GM12872 (cell line): ENCODE data around the gene PPP1R36.

Source experiments
- CTCF ChIP-seq: IDR thresholded peaks from 3 replicates; pipeline ENCODE4 v1.5.1; 2011; ENCODE audit warnings: low read depth, mild to moderate bottlenecking, low read length, moderate library complexity; ENCODE audit not compliant: insufficient read depth

The PPP1R36 gene

DNA sequence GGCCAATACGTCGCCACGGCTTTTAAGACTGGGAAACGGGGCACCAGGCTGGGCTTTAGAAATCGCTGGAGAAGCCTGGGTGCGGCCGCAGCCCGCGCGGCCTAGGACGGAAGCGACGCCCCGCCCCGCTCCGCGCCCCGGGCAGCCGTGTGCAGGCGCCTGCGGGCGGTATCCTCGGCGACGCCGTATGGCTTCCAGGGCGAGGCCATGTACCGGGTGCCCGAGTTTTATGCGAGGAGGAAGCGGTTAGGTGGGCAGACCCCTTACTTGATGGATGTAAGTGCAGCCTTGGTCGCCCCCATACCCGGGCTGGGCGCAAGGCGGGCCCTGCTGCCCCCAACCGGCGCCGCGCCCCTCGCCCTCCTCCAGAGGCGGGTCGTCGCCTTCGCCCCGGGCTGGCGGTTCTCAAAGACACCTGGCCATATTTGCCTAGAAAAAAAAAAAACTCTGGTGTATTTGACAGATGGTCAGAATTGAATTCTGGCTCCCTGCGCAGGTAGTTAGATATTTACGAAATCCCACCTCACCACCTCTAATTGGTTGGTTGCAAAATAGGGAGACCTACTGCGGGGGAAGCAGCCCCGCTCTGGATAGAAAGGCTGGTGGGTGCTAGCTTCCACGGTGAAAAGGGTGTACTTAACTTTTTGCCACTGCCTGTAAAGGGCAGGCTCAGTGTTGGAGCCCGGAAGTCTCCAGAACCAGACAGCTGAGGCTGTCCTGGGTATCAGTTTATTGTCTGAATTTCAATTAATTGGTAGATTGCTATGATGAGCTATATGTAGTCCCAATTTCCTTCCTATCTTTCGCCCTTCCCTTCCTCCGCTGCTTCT, at the start of gene PPP1R36:
Gene PPP1R36 (plus strand): TSS at position 171 of the 830 bp plus-strand sequence. CDS start 37 bp downstream, at position 208.
- no peak for TF ChIP-seq CTCF

GRCh38 chr14:64500088-64500487, 49.7 kb upstream of the PPP1R36 start:
- no peak for TF ChIP-seq CTCF

- TF ChIP-seq CTCF = no peak
Measured at GRCh38 chr14:64501411-64502171, 48.2 kb upstream of the PPP1R36 start.

- 0 out of 3 replicates have a peak, but pooled peaks have one; percentile 15 for TF ChIP-seq CTCF
Measured at GRCh38 chr14:64502456-64502855, 47.3 kb upstream of the PPP1R36 start.

DNA sequence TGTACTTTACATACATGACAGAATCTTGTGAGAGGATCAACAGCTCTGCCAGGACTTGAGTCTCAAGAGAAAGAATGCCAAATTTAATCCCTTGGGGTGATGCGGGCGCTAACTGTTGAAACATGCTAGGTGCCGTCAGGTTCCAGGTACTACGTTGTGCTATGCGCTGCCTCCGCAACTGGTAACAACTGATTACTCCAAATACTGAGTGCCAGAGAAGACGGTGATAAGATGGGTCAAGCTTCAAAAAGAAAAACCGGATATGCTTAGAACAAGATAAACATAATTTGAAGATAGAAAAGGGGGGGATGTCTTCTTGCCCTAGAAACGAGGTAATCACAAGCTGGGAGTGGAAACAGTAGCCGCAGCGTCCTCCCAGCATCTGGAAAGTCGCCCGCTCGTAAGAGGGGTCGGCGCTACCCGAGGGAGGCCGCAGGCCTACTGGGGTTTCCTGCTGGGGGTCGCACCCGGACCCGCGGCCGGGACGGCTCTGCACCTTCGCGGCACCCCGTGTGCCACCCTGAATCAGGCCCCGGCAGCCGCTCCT, 46.8 kb upstream of the PPP1R36 start:
- TF ChIP-seq CTCF = no peak

DNA sequence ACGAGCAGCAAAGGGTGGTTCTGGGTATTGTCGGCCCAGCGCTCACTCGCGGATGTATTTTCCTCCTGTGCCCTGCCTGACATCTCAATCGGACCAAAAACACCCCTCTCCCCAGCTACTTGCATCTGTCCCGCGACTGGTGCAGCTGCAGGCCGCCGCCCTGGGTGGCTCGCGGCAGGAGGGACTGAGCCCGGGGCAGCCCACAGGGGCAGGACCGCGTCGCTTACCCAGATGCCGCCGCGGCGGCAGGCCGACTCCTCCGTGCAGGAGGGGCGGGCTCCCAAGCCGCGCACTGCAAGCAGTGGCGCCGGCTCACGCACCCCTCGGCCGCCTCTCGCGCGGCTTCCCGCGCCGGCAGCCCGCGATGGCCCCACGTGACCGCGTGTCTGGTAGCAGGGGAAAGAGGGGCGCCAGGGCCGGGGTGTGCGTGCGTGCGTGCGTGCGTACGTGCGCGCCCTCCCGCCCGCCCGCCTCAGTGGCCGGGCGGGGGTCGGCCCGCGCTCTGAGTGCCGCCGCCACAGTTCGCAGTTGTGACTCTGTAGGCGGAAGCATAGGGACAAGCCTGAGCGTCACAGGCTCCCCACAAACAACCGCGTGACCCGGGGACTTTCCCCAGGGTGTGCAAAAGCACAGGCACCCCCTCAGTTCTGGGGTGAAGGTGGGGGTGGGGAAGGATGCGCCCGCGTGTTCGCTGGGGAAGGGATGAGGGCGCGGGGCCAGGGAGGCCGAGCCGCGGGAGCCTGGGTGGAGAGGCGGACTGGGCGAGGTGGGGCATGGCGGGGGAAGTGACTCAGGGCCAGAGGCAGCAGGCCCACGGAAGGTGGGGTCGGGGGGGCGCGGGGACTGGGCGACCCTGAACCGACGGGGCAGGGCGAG, 46.1 kb upstream of the PPP1R36 start, which contains the start of gene ZBTB25:
Gene ZBTB25 (minus strand): TSS at position 405 of the 876 bp plus-strand sequence. CDS start 13,305 bp downstream, outside the sequence.
- TF ChIP-seq CTCF = no peak
